CD8-positive, alpha-beta memory T cell (primary cell): Measurements from ENCODE around the gene THEMIS. TPM values are rescaled to one million over a fixed set of nuclear protein-coding genes. Genes with fewer than 3 reads are reported as not detected.
"Not testable (repeated sequence)": the region's sequence is repeated elsewhere in the genome, so short reads cannot be mapped to it uniquely, and the experiment has no call there.

Experiments
- CTCF ChIA-PET: fragments of 350-600 bp; sonication (Branson Sonifier 250); formaldehyde crosslinking; loops from one replicate; lab custom pipeline; 2021; ENCODE audit warnings: antibody characterized with exemption; lab: Charles Lee
- POLR2A ChIA-PET: fragments of 350-600 bp; sonication (Branson Sonifier 250); formaldehyde crosslinking; loops from one replicate; lab custom pipeline; 2021; ENCODE audit warnings: antibody characterized with exemption; lab: Charles Lee
- DNase-seq, 5 donors: peaks; one replicate each; pipeline versions ENCODE4 v3.0.0 to v3.0.0-alpha.2; 2020 to 2022; ENCODE audit warnings: mixed read lengths in 1 of 5
- H3K27ac ChIP-seq: one replicate; pipeline ENCODE4 v1.7.0; 2013; ENCODE audit warnings: low read depth, mild to moderate bottlenecking, low read length, moderate library complexity
- H3K27me3 ChIP-seq: 2 replicates; pipeline ENCODE4 v1.7.0; 2013; ENCODE audit warnings: low read length, mild to moderate bottlenecking; ENCODE audit not compliant: insufficient read depth, poor library complexity, severe bottlenecking
- H3K36me3 ChIP-seq: 2 replicates; pipeline ENCODE4 v1.7.0; 2013; ENCODE audit warnings: mild to moderate bottlenecking, low read length, moderate library complexity; ENCODE audit not compliant: insufficient read depth
- H3K4me1 ChIP-seq: 2 replicates; pipeline ENCODE4 v1.7.0; 2013; ENCODE audit warnings: mild to moderate bottlenecking, low read length, moderate library complexity; ENCODE audit not compliant: insufficient read depth
- H3K4me3 ChIP-seq: 2 replicates; pipeline ENCODE4 v1.7.0; 2013; ENCODE audit warnings: mild to moderate bottlenecking, low read length
- H3K9me3 ChIP-seq: 2 replicates; pipeline ENCODE4 v1.7.0; 2013; ENCODE audit warnings: mild to moderate bottlenecking, low read length
- H3K27ac Mint-ChIP-seq, 8 donors: one replicate each; pipeline ENCODE4 v1.8.0; 2020 to 2021; ENCODE audit warnings: mixed read lengths in 8 of 8, mild to moderate bottlenecking in 6 of 8, inconsistent platforms in 3 of 8, moderate library complexity in 3 of 8
- H3K27me3 Mint-ChIP-seq, 2 donors: one replicate each; pipeline ENCODE4 v1.8.0; 2020 to 2021; ENCODE audit warnings: mixed read lengths in 2 of 2, mild to moderate bottlenecking in 1 of 2, moderate library complexity in 1 of 2
- H3K36me3 Mint-ChIP-seq, 3 donors: one replicate each; pipeline ENCODE4 v1.8.0; 2020 to 2021; ENCODE audit warnings: mixed read lengths in 3 of 3, inconsistent platforms in 1 of 3, mild to moderate bottlenecking in 1 of 3
- H3K4me1 Mint-ChIP-seq, 3 donors: one replicate each; pipeline ENCODE4 v1.8.0; 2020 to 2021; ENCODE audit warnings: mixed read lengths in 3 of 3, inconsistent platforms in 1 of 3, mild to moderate bottlenecking in 1 of 3
- H3K4me3 Mint-ChIP-seq, 7 donors: one replicate each; pipeline ENCODE4 v1.8.0; 2020 to 2021; ENCODE audit warnings: mixed read lengths in 7 of 7, mild to moderate bottlenecking in 6 of 7, moderate library complexity in 4 of 7, inconsistent platforms in 2 of 7
- H3K9me3 Mint-ChIP-seq, 5 donors: one replicate each; pipeline ENCODE4 v1.8.0; 2020 to 2022; ENCODE audit warnings: mixed read lengths in 5 of 5, mild to moderate bottlenecking in 3 of 5, moderate library complexity in 2 of 5, inconsistent platforms in 1 of 5
- polyA plus RNA-seq: library from polyadenylated mRNA; unstranded; fragments of 300-500 nt; fragmentation: Illumina TruSeq; gene quantifications from one replicate; pipeline ENCODE4 v1.2.3, GENCODE V29; 2021
- total RNA-seq, 2 experiments: library from RNA; stranded (reverse); gene quantifications; one replicate each; pipeline ENCODE4 v1.2.3, GENCODE V29; 2021

The THEMIS gene
- total and polyA plus RNA-seq, 3 experiments from 2014 or later = 39.9 to 107 (median 40.6) TPM

GRCh38 chr6:127790571-127790970, 110.3 kb downstream of the THEMIS start:
- no peaks in the 10 kb centered on the region for H3K27me3 ChIP-seq
- no peaks in the 10 kb centered on the region for H3K27me3 Mint-ChIP-seq
- H3K36me3 Mint-ChIP-seq = peaks cover 0 to 38% (median 9%) of the 10 kb centered on the region in 3 donors
- H3K27ac ChIP-seq = no peak overlapping the region
- H3K9me3 ChIP-seq = no peaks in the 10 kb centered on the region
- H3K9me3 Mint-ChIP-seq = no peaks in the 10 kb centered on the region
- H3K27ac Mint-ChIP-seq = peak overlapping the region in 2 of 8 donors; percentile 44 to 85
- H3K4me1 ChIP-seq = peaks cover 72% of the 10 kb centered on the region
- no peak overlapping the region for H3K4me3 ChIP-seq
- ChIA-PET CTCF (interaction anchor here (0.9 kb wide), 1 partner anchor 31 kb away, joined by 3 read pairs; no protein-coding TSS in a partner anchor), POLR2A (no interaction called here)
- no peak for DNase-seq
- H3K36me3 ChIP-seq = peaks cover 4% of the 10 kb centered on the region
- peaks cover 73 to 94% (median 94%) of the 10 kb centered on the region in 3 donors for H3K4me1 Mint-ChIP-seq
- H3K4me3 Mint-ChIP-seq = peak overlapping the region in 1 of 7 donors; percentile 68

GRCh38 chr6:127786109-127786508, 114.7 kb downstream of the THEMIS start:
- peak overlapping the region in 1 of 8 donors; percentile 40 for H3K27ac Mint-ChIP-seq
- H3K27ac ChIP-seq = no peak overlapping the region
- no peak for DNase-seq
- peaks cover 68 to 97% (median 94%) of the 10 kb centered on the region in 3 donors for H3K4me1 Mint-ChIP-seq
- no peaks in the 10 kb centered on the region for H3K27me3 Mint-ChIP-seq
- CTCF ChIA-PET = interaction anchor here (1.5 kb wide), 1 partner anchor 69 kb away, joined by 3 read pairs; no protein-coding TSS in a partner anchor
- H3K4me3 ChIP-seq = no peak overlapping the region
- peaks cover 16 to 63% (median 21%) of the 10 kb centered on the region in 3 donors for H3K36me3 Mint-ChIP-seq
- no peaks in the 10 kb centered on the region for H3K9me3 ChIP-seq
- H3K9me3 Mint-ChIP-seq = no peaks in the 10 kb centered on the region
- peak overlapping the region in 1 of 7 donors; percentile 7 for H3K4me3 Mint-ChIP-seq
- H3K27me3 ChIP-seq = no peaks in the 10 kb centered on the region
- peaks cover 46% of the 10 kb centered on the region for H3K4me1 ChIP-seq
- no peaks in the 10 kb centered on the region for H3K36me3 ChIP-seq
- POLR2A ChIA-PET = interaction anchor here (0.8 kb wide), 1 partner anchor 27 kb away, joined by 3 read pairs; no protein-coding TSS in a partner anchor

GRCh38 chr6:127784468-127784867, 116.4 kb downstream of the THEMIS start:
- Mint-ChIP-seq H3K27me3 (no peaks in the 10 kb centered on the region), H3K9me3 (no peaks in the 10 kb centered on the region), H3K36me3 (peaks cover 14 to 55% (median 27%) of the 10 kb centered on the region in 3 donors), H3K4me1 (peaks cover 72 to 98% (median 94%) of the 10 kb centered on the region in 3 donors), H3K4me3 (peak overlapping the region in 1 of 7 donors; percentile 2), H3K27ac (peak overlapping the region in 5 of 8 donors; percentile 11 to 79 (median 18))
- peaks cover 33% of the 10 kb centered on the region for H3K4me1 ChIP-seq
- no peak for DNase-seq
- H3K27ac ChIP-seq = no peak overlapping the region
- no peak overlapping the region for H3K4me3 ChIP-seq
- H3K9me3 ChIP-seq = no peaks in the 10 kb centered on the region
- H3K36me3 ChIP-seq = no peaks in the 10 kb centered on the region
- CTCF ChIA-PET = no interaction called here
- POLR2A ChIA-PET = no interaction called here
- H3K27me3 ChIP-seq = no peaks in the 10 kb centered on the region

- H3K27me3 Mint-ChIP-seq, H3K27ac ChIP-seq, CTCF ChIA-PET, H3K9me3 ChIP-seq, H3K36me3 ChIP-seq, DNase-seq, H3K9me3 Mint-ChIP-seq, H3K4me3 ChIP-seq, H3K27me3 ChIP-seq: not testable (repeated sequence)
- Mint-ChIP-seq H3K4me1 (peaks cover 70 to 99% (median 95%) of the 10 kb centered on the region in 3 donors), H3K4me3 (peak overlapping the region in 2 of 7 donors; percentile 12 to 55), H3K36me3 (peaks cover 12 to 46% (median 27%) of the 10 kb centered on the region in 3 donors), H3K27ac (peak overlapping the region in 5 of 8 donors; percentile 32 to 85 (median 44))
- POLR2A ChIA-PET = interaction anchor here (0.5 kb wide), 1 partner anchor 185 kb away, joined by 3 read pairs; no protein-coding TSS in a partner anchor
- peaks cover 32% of the 10 kb centered on the region for H3K4me1 ChIP-seq
Observed at GRCh38 chr6:127781636-127782272, 119.1 kb downstream of the THEMIS start.

GRCh38 chr6:127776320-127776719, 124.5 kb downstream of the THEMIS start:
- no peaks in the 10 kb centered on the region for H3K27me3 Mint-ChIP-seq
- Histone ChIP-seq H3K9me3 (no peaks in the 10 kb centered on the region), H3K4me1 (peaks cover 23% of the 10 kb centered on the region), H3K36me3 (no peaks in the 10 kb centered on the region), H3K27ac (no peak overlapping the region), H3K27me3 (no peaks in the 10 kb centered on the region), H3K4me3 (no peak overlapping the region)
- DNase-seq = no peak
- H3K9me3 Mint-ChIP-seq = peaks cover 0 to 15% (median 0%) of the 10 kb centered on the region in 5 donors
- peaks cover 7 to 25% (median 15%) of the 10 kb centered on the region in 3 donors for H3K36me3 Mint-ChIP-seq
- H3K27ac Mint-ChIP-seq = peak overlapping the region in 4 of 8 donors; percentile 27 to 38 (median 30)
- POLR2A ChIA-PET = no interaction called here
- CTCF ChIA-PET = no interaction called here
- H3K4me1 Mint-ChIP-seq = peaks cover 64 to 85% (median 82%) of the 10 kb centered on the region in 3 donors
- peak overlapping the region in 1 of 7 donors; percentile 27 for H3K4me3 Mint-ChIP-seq

- no peaks in the 10 kb centered on the region for H3K27me3 Mint-ChIP-seq
- ChIA-PET CTCF (no interaction called here), POLR2A (no interaction called here)
- H3K4me1 Mint-ChIP-seq = peaks cover 63 to 85% (median 81%) of the 10 kb centered on the region in 3 donors
- no peak overlapping the region for H3K4me3 ChIP-seq
- no peak overlapping the region for H3K27ac ChIP-seq
- H3K4me3 Mint-ChIP-seq = peak overlapping the region in 1 of 7 donors; percentile 19
- H3K9me3 ChIP-seq = no peaks in the 10 kb centered on the region
- H3K27me3 ChIP-seq = no peaks in the 10 kb centered on the region
- no peaks in the 10 kb centered on the region for H3K36me3 ChIP-seq
- DNase-seq = no peak
- peaks cover 8 to 29% (median 17%) of the 10 kb centered on the region in 3 donors for H3K36me3 Mint-ChIP-seq
- H3K9me3 Mint-ChIP-seq = peaks cover 0 to 22% (median 2%) of the 10 kb centered on the region in 5 donors
- peak overlapping the region in 4 of 8 donors; percentile 27 to 69 (median 66) for H3K27ac Mint-ChIP-seq
- peaks cover 23% of the 10 kb centered on the region for H3K4me1 ChIP-seq
Observed at GRCh38 chr6:127775371-127775770, 125.5 kb downstream of the THEMIS start.

GRCh38 chr6:127768745-127769144, 132.1 kb downstream of the THEMIS start:
- no peaks in the 10 kb centered on the region for H3K36me3 ChIP-seq
- Mint-ChIP-seq H3K4me1 (peaks cover 56 to 84% (median 82%) of the 10 kb centered on the region in 3 donors), H3K36me3 (peaks cover 14 to 36% (median 24%) of the 10 kb centered on the region in 3 donors), H3K4me3 (no peak overlapping the region), H3K27ac (peak overlapping the region in 4 of 8 donors; percentile 4 to 74 (median 36)), H3K27me3 (no peaks in the 10 kb centered on the region), H3K9me3 (peaks cover 0 to 16% (median 2%) of the 10 kb centered on the region in 5 donors)
- POLR2A ChIA-PET = interaction anchor here (0.7 kb wide), 1 partner anchor 172 kb away, joined by 3 read pairs; no protein-coding TSS in a partner anchor
- no peaks in the 10 kb centered on the region for H3K27me3 ChIP-seq
- H3K27ac ChIP-seq = no peak overlapping the region
- no peaks in the 10 kb centered on the region for H3K9me3 ChIP-seq
- H3K4me1 ChIP-seq = peaks cover 33% of the 10 kb centered on the region
- DNase-seq = no peak
- CTCF ChIA-PET = no interaction called here
- no peak overlapping the region for H3K4me3 ChIP-seq

GRCh38 chr6:127768223-127768622, 132.6 kb downstream of the THEMIS start:
- ChIA-PET CTCF (no interaction called here), POLR2A (interaction anchor here (0.7 kb wide), 1 partner anchor 172 kb away, joined by 3 read pairs; no protein-coding TSS in a partner anchor)
- no peak for DNase-seq
- no peak overlapping the region for H3K27ac ChIP-seq
- H3K9me3 Mint-ChIP-seq = peaks cover 0 to 16% (median 2%) of the 10 kb centered on the region in 5 donors
- H3K36me3 Mint-ChIP-seq = peaks cover 14 to 36% (median 24%) of the 10 kb centered on the region in 3 donors
- no peaks in the 10 kb centered on the region for H3K27me3 ChIP-seq
- H3K4me1 Mint-ChIP-seq = peaks cover 60 to 89% (median 87%) of the 10 kb centered on the region in 3 donors
- H3K4me3 Mint-ChIP-seq = peak overlapping the region in 2 of 7 donors; percentile 4 to 34
- peaks cover 33% of the 10 kb centered on the region for H3K4me1 ChIP-seq
- H3K9me3 ChIP-seq = no peaks in the 10 kb centered on the region
- no peaks in the 10 kb centered on the region for H3K27me3 Mint-ChIP-seq
- H3K27ac Mint-ChIP-seq = peak overlapping the region in 3 of 8 donors; percentile 3 to 75 (median 12)
- H3K4me3 ChIP-seq = no peak overlapping the region
- H3K36me3 ChIP-seq = no peaks in the 10 kb centered on the region
